OCI-LY1 (cell line): ENCODE measurements around the gene LRRC19.

Experiments
- EZH2 ChIP-seq: fragments of 200-600 bp; sonication (generic), shearing (Covaris generic); IDR thresholded peaks from 2 replicates; pipeline ENCODE4 v1.8.0; 2017; ENCODE audit warnings: borderline replicate concordance, mixed run types, mild to moderate bottlenecking, antibody characterized with exemption, low read length, moderate library complexity, mixed read lengths
- TF ChIP-seq, protein P1 (sequence below): fragments of 200-600 bp; sonication (generic), shearing (Covaris generic); IDR thresholded peaks from 2 replicates; pipeline ENCODE4 v1.5.1; 2017; ENCODE audit warnings: mild to moderate bottlenecking, antibody characterized with exemption, low read length, moderate library complexity, mixed read lengths

GRCh38 chr9:26955222-26955903 is 50.1 kb downstream of the LRRC19 start:
- TF ChIP-seq, protein P1, sequence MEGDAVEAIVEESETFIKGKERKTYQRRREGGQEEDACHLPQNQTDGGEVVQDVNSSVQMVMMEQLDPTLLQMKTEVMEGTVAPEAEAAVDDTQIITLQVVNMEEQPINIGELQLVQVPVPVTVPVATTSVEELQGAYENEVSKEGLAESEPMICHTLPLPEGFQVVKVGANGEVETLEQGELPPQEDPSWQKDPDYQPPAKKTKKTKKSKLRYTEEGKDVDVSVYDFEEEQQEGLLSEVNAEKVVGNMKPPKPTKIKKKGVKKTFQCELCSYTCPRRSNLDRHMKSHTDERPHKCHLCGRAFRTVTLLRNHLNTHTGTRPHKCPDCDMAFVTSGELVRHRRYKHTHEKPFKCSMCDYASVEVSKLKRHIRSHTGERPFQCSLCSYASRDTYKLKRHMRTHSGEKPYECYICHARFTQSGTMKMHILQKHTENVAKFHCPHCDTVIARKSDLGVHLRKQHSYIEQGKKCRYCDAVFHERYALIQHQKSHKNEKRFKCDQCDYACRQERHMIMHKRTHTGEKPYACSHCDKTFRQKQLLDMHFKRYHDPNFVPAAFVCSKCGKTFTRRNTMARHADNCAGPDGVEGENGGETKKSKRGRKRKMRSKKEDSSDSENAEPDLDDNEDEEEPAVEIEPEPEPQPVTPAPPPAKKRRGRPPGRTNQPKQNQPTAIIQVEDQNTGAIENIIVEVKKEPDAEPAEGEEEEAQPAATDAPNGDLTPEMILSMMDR, result no peak
- no peak for TF ChIP-seq EZH2
